ENCODE results near the gene SLC38A2. TPM values are rescaled to one million over a fixed set of nuclear protein-coding genes. Genes with fewer than 3 reads are reported as not detected.

SLC38A2 gene
- total and polyA plus RNA-seq, 2 donors (not counting 1 experiment from before 2014, with no cell fraction given), result 61.6 to 202 TPM

DNA sequence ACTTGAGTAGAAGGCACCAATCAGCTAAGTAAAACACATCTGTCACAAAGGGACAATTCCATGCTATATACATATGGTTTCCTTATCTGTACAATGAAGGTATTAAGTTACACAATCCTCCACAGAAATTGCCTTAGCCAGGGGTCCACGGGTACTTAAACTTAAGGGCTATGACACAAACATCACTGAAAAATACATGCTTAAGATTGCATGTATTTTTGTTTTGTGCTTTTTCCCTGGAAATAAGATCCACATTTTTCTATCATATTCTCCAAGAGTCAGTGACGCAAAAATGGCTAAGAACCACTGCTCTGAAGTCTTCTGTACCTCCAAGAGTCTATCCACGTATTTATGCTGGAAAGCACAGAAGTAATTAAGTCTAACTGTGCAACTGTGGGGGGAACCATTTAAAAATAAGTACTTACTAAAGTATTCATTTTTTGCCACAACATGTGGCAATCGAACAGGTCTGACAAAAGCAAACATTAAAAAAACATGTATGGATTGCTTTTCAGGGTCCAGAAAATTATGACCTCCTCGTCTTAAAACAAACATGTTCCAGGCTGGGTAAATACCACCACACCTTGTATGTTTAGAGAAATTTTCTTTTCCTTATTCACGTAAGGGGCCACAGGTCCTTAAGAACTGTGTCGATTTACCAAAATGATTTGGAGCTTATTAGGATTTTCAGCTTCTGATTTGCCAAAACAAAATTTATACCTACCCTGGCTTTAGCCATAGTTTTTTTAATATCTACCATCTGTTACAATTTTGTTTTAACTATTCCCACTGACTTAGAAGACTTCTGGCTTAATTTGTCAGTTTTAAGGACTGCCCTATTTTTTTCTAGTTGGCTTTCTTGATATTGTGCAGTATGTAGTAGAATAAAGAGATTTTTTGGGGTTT, 2.8 kb downstream of the SLC38A2 start:
- peak overlapping the region; percentile 98 for H3K4me3 Mint-ChIP-seq
- TF ChIP-seq, protein P1, sequence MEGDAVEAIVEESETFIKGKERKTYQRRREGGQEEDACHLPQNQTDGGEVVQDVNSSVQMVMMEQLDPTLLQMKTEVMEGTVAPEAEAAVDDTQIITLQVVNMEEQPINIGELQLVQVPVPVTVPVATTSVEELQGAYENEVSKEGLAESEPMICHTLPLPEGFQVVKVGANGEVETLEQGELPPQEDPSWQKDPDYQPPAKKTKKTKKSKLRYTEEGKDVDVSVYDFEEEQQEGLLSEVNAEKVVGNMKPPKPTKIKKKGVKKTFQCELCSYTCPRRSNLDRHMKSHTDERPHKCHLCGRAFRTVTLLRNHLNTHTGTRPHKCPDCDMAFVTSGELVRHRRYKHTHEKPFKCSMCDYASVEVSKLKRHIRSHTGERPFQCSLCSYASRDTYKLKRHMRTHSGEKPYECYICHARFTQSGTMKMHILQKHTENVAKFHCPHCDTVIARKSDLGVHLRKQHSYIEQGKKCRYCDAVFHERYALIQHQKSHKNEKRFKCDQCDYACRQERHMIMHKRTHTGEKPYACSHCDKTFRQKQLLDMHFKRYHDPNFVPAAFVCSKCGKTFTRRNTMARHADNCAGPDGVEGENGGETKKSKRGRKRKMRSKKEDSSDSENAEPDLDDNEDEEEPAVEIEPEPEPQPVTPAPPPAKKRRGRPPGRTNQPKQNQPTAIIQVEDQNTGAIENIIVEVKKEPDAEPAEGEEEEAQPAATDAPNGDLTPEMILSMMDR (IDR thresholded peaks at IDR 0.05), result no peak
- TF ChIP-seq EZH2 (IDR thresholded peaks at IDR 0.05; ENCODE audit: borderline replicate concordance, insufficient read depth, low read depth, low read length, poor library complexity, severe bottlenecking), result no peak
- H3K9me3 Mint-ChIP-seq (ENCODE audit: insufficient read depth), result no peaks in the 10 kb centered on the region
- no peaks in the 10 kb centered on the region for H3K9me3 ChIP-seq (ENCODE audit: control extremely low read depth in 1 of 3, control insufficient read depth in 2 of 3, insufficient read depth in 1 of 3, low read length in 2 of 3)
- H3K4me2 ChIP-seq (replicated peaks; ENCODE audit: low read depth, low read length, poor library complexity, severe bottlenecking), result peak overlapping the region; percentile 76
- no peaks in the 10 kb centered on the region for H3K27me3 ChIP-seq (replicated peaks in 1 of 4; ENCODE audit: control extremely low read depth in 1 of 4, control insufficient read depth in 3 of 4, insufficient read depth in 4 of 4, low read length in 3 of 4)
- H3K27me3 Mint-ChIP-seq, result no peaks in the 10 kb centered on the region
- H3K79me2 ChIP-seq (ENCODE audit: control insufficient read depth, insufficient read depth, low read length), result peaks cover 53% of the 10 kb centered on the region
- ChIA-PET POLR2A (no interaction called here), CTCF (interaction anchor here (1.1 to 3.2 kb wide), 6 partner anchors 7 to 292 kb away, joined by 3 to 18 read pairs (median 4); no protein-coding TSS in a partner anchor)
- intact Hi-C loops (cut with micrococcal nuclease), result loop anchor here (1.0 to 5.0 kb wide), 7 partner anchors 8 to 1338 kb away; partner anchors contain the start of genes ARID2 and RPAP3
- H3K9ac ChIP-seq (ENCODE audit: low read length), result no peak overlapping the region
- H4K20me1 ChIP-seq (ENCODE audit: control insufficient read depth, insufficient read depth, low read length, poor library complexity, severe bottlenecking), result peaks cover 56% of the 10 kb centered on the region
- peaks cover 41 to 45% of the 10 kb centered on the region in 2 donors for H3K4me1 ChIP-seq (ENCODE audit: control insufficient read depth in 2 of 2, insufficient read depth in 2 of 2, low read length in 2 of 2)
- no peak overlapping the region for H2AFZ ChIP-seq (ENCODE audit: insufficient read depth, low read depth, low read length, poor library complexity, severe bottlenecking)
- no peak for ATAC-seq (ENCODE audit: low read depth)
- no peak for DNase-seq
- peak overlapping the region in 1 of 2 donors; percentile 91 for H3K27ac ChIP-seq (ENCODE audit: low read length in 2 of 2)
- peak overlapping the region; percentile 50 for H3K27ac Mint-ChIP-seq
- peaks cover 58% of the 10 kb centered on the region for H3K4me1 Mint-ChIP-seq
- no peak overlapping the region for H3K4me3 ChIP-seq (ENCODE audit: control extremely low read depth in 1 of 5, extremely low read depth in 1 of 5, insufficient read depth in 1 of 5, low read depth in 2 of 5, low read length in 4 of 5)
- H3K36me3 ChIP-seq (replicated peaks in 1 of 2; ENCODE audit: control extremely low read depth in 1 of 2, control insufficient read depth in 1 of 2, extremely low read depth in 1 of 2, insufficient read depth in 2 of 2, low read length in 1 of 2), result peaks cover 7 to 63% of the 10 kb centered on the region in 2 experiments
- no CpG with 5 or more reads among the region's 7 CpGs for WGBS (ENCODE audit: insufficient coverage)

DNA sequence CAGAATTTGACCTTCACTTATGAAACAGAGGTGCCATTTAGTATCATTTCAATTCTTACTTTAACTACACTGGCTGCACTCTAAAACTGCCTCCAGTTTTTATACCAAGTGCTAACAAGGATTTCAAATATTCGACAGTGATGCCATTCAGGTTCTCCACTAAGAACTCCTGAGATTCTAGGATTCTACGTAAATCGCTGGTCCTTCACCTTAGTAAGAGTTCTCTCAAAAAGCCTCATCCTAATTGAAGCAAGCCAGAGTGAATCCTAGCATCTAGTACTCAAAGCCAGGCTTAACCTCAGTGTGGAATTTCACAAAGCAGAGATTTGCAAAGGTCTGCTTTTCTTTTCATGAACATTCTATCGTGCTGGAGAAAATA, 3.5 kb downstream of the SLC38A2 start:
- peaks cover 7 to 69% of the 10 kb centered on the region in 2 experiments for H3K36me3 ChIP-seq (replicated peaks in 1 of 2; ENCODE audit: control extremely low read depth in 1 of 2, control insufficient read depth in 1 of 2, extremely low read depth in 1 of 2, insufficient read depth in 2 of 2, low read length in 1 of 2)
- ChIA-PET POLR2A (no interaction called here), CTCF (no interaction called here)
- peak overlapping the region in 1 of 2 donors; percentile 91 for H3K27ac ChIP-seq (ENCODE audit: low read length in 2 of 2)
- no peak overlapping the region for H3K9ac ChIP-seq (ENCODE audit: low read length)
- H3K4me3 ChIP-seq (ENCODE audit: control extremely low read depth in 1 of 5, extremely low read depth in 1 of 5, insufficient read depth in 1 of 5, low read depth in 2 of 5, low read length in 4 of 5), result no peak overlapping the region
- H3K4me3 Mint-ChIP-seq, result peak overlapping the region; percentile 39
- WGBS (ENCODE audit: insufficient coverage), result 97% methylated on average over 3 of the region's 4 CpGs
- peak overlapping the region; percentile 50 for H3K27ac Mint-ChIP-seq
- TF ChIP-seq, protein P1 (IDR thresholded peaks at IDR 0.05), result no peak
- TF ChIP-seq EZH2 (IDR thresholded peaks at IDR 0.05; ENCODE audit: borderline replicate concordance, insufficient read depth, low read depth, low read length, poor library complexity, severe bottlenecking), result no peak
- no peaks in the 10 kb centered on the region for H3K27me3 Mint-ChIP-seq
- H2AFZ ChIP-seq (ENCODE audit: insufficient read depth, low read depth, low read length, poor library complexity, severe bottlenecking), result no peak overlapping the region
- no peak for DNase-seq
- no peaks in the 10 kb centered on the region for H3K9me3 Mint-ChIP-seq (ENCODE audit: insufficient read depth)
- peaks cover 56% of the 10 kb centered on the region for H4K20me1 ChIP-seq (ENCODE audit: control insufficient read depth, insufficient read depth, low read length, poor library complexity, severe bottlenecking)
- H3K79me2 ChIP-seq (ENCODE audit: control insufficient read depth, insufficient read depth, low read length), result peaks cover 53% of the 10 kb centered on the region
- H3K4me1 ChIP-seq (ENCODE audit: control insufficient read depth in 2 of 2, insufficient read depth in 2 of 2, low read length in 2 of 2), result peaks cover 39 to 44% of the 10 kb centered on the region in 2 donors
- H3K4me1 Mint-ChIP-seq, result peaks cover 57% of the 10 kb centered on the region
- H3K9me3 ChIP-seq (ENCODE audit: control extremely low read depth in 1 of 3, control insufficient read depth in 2 of 3, insufficient read depth in 1 of 3, low read length in 2 of 3), result no peaks in the 10 kb centered on the region
- no peak for ATAC-seq (ENCODE audit: low read depth)
- intact Hi-C loops (cut with micrococcal nuclease), result loop anchor here (1.0 kb wide), 1 partner anchor 8 kb away; no protein-coding TSS in a partner anchor
- H3K4me2 ChIP-seq (replicated peaks; ENCODE audit: low read depth, low read length, poor library complexity, severe bottlenecking), result peak overlapping the region; percentile 76
- no peaks in the 10 kb centered on the region for H3K27me3 ChIP-seq (replicated peaks in 1 of 4; ENCODE audit: control extremely low read depth in 1 of 4, control insufficient read depth in 3 of 4, insufficient read depth in 4 of 4, low read length in 3 of 4)
